HL-60 (cell line): ENCODE data around the gene CASP7.

Experiments used
- DNase-seq, 2 experiments: peaks; one replicate each; pipeline ENCODE4 v3.0.0-alpha.2; 2010 to 2020; ENCODE audit warnings: low read depth in 1 of 2, low spot score in 1 of 2
- H3K27ac ChIP-seq: fragments of 250-450 bp; sonication (Bioruptor Pico); replicated peaks from 2 replicates; pipeline ENCODE4 v1.5.1; 2020; ENCODE audit warnings: mild to moderate bottlenecking, moderate library complexity
- H3K27me3 ChIP-seq: fragments of 250-450 bp; sonication (Bioruptor Pico); 2 replicates; pipeline ENCODE4 v1.5.1; 2021; ENCODE audit warnings: mild to moderate bottlenecking, moderate library complexity; ENCODE audit not compliant: insufficient read depth, poor library complexity, severe bottlenecking
- H3K4me3 ChIP-seq: replicated peaks from 2 replicates; pipeline ENCODE4 v1.5.1; 2011; ENCODE audit warnings: mild to moderate bottlenecking, control low read depth, low read length; ENCODE audit not compliant: insufficient read depth
- GABPA ChIP-seq: IDR thresholded peaks from 2 replicates; pipeline ENCODE4 v1.6.1; 2012; ENCODE audit warnings: low read depth
- POLR2AphosphoS5 ChIP-seq: IDR thresholded peaks from 2 replicates; pipeline ENCODE4 v1.6.1; 2012; ENCODE audit warnings: low read depth
- SPI1 ChIP-seq: IDR thresholded peaks from 2 replicates; pipeline ENCODE4 v1.6.1; 2012; ENCODE audit warnings: low read depth, mild to moderate bottlenecking, borderline replicate concordance
- TF ChIP-seq, protein P1 (sequence below): IDR thresholded peaks from one replicate; pipeline ENCODE4 v1.5.1; 2011; ENCODE audit warnings: low read length, control low read depth, inconsistent platforms; ENCODE audit not compliant: insufficient read depth
- TF ChIP-seq, protein P2 (sequence below): IDR thresholded peaks from 2 replicates; pipeline ENCODE4 v1.6.1; 2012; ENCODE audit warnings: low read depth; ENCODE audit not compliant: insufficient replicate concordance

CASP7 gene

DNA sequence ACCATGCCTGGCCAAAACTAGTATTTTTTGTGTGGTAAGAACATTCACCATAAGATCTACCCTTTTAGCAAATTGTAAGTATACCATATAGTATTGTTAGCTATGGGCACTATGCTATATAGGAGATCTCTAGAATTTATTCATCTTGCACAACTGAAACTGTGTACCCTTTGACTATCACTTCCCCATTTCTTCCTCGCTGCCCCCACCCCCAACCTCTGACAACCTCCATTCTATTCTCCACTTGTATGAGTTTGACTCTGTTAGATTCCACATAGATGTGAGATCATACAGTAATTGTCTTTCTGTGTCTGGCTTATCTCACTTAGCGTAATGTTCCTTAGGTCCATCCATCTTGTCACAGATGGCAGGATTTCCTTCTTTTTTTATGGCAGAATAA is 3.6 kb downstream of the CASP7 start:
- no peak for TF ChIP-seq GABPA
- TF ChIP-seq POLR2AphosphoS5, result no peak
- TF ChIP-seq, protein P1, sequence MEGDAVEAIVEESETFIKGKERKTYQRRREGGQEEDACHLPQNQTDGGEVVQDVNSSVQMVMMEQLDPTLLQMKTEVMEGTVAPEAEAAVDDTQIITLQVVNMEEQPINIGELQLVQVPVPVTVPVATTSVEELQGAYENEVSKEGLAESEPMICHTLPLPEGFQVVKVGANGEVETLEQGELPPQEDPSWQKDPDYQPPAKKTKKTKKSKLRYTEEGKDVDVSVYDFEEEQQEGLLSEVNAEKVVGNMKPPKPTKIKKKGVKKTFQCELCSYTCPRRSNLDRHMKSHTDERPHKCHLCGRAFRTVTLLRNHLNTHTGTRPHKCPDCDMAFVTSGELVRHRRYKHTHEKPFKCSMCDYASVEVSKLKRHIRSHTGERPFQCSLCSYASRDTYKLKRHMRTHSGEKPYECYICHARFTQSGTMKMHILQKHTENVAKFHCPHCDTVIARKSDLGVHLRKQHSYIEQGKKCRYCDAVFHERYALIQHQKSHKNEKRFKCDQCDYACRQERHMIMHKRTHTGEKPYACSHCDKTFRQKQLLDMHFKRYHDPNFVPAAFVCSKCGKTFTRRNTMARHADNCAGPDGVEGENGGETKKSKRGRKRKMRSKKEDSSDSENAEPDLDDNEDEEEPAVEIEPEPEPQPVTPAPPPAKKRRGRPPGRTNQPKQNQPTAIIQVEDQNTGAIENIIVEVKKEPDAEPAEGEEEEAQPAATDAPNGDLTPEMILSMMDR, result no peak
- TF ChIP-seq, protein P2, sequence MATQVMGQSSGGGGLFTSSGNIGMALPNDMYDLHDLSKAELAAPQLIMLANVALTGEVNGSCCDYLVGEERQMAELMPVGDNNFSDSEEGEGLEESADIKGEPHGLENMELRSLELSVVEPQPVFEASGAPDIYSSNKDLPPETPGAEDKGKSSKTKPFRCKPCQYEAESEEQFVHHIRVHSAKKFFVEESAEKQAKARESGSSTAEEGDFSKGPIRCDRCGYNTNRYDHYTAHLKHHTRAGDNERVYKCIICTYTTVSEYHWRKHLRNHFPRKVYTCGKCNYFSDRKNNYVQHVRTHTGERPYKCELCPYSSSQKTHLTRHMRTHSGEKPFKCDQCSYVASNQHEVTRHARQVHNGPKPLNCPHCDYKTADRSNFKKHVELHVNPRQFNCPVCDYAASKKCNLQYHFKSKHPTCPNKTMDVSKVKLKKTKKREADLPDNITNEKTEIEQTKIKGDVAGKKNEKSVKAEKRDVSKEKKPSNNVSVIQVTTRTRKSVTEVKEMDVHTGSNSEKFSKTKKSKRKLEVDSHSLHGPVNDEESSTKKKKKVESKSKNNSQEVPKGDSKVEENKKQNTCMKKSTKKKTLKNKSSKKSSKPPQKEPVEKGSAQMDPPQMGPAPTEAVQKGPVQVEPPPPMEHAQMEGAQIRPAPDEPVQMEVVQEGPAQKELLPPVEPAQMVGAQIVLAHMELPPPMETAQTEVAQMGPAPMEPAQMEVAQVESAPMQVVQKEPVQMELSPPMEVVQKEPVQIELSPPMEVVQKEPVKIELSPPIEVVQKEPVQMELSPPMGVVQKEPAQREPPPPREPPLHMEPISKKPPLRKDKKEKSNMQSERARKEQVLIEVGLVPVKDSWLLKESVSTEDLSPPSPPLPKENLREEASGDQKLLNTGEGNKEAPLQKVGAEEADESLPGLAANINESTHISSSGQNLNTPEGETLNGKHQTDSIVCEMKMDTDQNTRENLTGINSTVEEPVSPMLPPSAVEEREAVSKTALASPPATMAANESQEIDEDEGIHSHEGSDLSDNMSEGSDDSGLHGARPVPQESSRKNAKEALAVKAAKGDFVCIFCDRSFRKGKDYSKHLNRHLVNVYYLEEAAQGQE, result no peak
- peak; percentile 43; the same call in 1 of the 2 replicates for TF ChIP-seq SPI1
- no peak for DNase-seq
- H3K27ac ChIP-seq, result no peak overlapping the region
- H3K27me3 ChIP-seq, result no peaks in the 10 kb centered on the region
- no peak overlapping the region for H3K4me3 ChIP-seq

DNA sequence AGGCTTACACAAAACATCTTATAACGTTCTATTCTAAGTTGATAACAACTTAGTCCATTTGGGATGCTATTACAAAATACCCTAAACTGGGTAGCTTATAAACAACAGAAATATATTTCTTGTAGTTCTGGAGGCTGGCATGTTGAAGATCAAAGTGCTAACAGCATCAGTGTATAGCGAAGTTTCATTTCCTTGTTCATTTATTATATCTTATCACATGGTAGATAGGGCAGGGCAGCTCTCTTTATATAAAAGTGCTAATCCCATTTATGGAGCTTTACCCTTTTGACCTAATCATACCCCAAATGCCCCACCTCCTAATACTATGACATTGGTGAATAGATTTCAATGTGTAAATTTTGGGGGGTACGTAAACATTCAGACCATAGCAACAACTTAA is 6.3 kb downstream of the CASP7 start:
- no peak for DNase-seq
- TF ChIP-seq, protein P2, result no peak
- no peak for TF ChIP-seq GABPA
- TF ChIP-seq, protein P1, result no peak
- no peak for TF ChIP-seq POLR2AphosphoS5
- no peak for TF ChIP-seq SPI1
- H3K27ac ChIP-seq, result no peak overlapping the region
- H3K27me3 ChIP-seq, result no peaks in the 10 kb centered on the region
- H3K4me3 ChIP-seq, result no peak overlapping the region

DNA sequence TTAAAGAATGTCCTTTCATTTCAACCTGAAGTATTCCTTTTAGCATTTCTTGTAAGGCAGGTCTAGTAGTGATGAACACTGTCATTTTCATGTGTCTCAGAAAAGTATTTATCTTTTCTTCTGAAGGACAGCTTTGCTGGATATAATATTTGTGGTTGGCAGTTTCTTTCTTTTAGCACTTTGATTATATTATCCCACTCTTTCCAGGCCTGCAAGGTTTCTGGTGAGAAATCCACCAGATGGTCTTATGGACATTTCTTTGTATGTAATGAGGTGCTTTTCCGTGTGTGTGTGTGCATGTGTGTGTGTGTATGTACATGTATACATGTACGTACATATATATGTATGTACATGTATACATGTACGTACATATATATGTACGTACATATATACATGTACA is 7.3 kb downstream of the CASP7 start:
- TF ChIP-seq, protein P2, result no peak
- TF ChIP-seq SPI1, result no peak
- TF ChIP-seq, protein P1, result no peak
- no peak for TF ChIP-seq POLR2AphosphoS5
- no peak for TF ChIP-seq GABPA
- no peak overlapping the region for H3K27ac ChIP-seq

More for the DNA sequence above, 7.3 kb downstream of the CASP7 start:
- Histone ChIP-seq H3K27me3 (no peaks in the 10 kb centered on the region), H3K4me3 (no peak overlapping the region)
- no peak for DNase-seq
